Nephron (organoid): ENCODE data around the gene UPF3A.

ENCODE experiments used
- H3K27ac Mint-ChIP-seq, 3 experiments: 2 replicates each; pipeline ENCODE4 v1.8.0; 2020; ENCODE audit warnings: mixed read lengths in 3 of 3, mild to moderate bottlenecking in 2 of 3, moderate library complexity in 1 of 3
- H3K27me3 Mint-ChIP-seq: 2 replicates; pipeline ENCODE4 v1.8.0; 2021; ENCODE audit warnings: low read depth, mild to moderate bottlenecking, moderate library complexity, mixed read lengths
- H3K36me3 Mint-ChIP-seq: 2 replicates; pipeline ENCODE4 v1.8.0; 2020; ENCODE audit warnings: low read depth, mixed read lengths
- H3K4me1 Mint-ChIP-seq: 2 replicates; pipeline ENCODE4 v1.8.0; 2020; ENCODE audit warnings: mixed read lengths
- H3K4me3 Mint-ChIP-seq, 3 experiments: 2 replicates each; pipeline ENCODE4 v1.8.0; 2020; ENCODE audit warnings: mild to moderate bottlenecking in 3 of 3, mixed read lengths in 3 of 3, moderate library complexity in 2 of 3
- H3K9me3 Mint-ChIP-seq: 2 replicates; pipeline ENCODE4 v1.8.0; 2020; ENCODE audit warnings: mixed read lengths
- CTCF ChIP-seq, 3 experiments: fragments of 200-600 bp; sonication (generic); IDR thresholded peaks; one replicate each; pipeline ENCODE4 v1.5.0; 2021; ENCODE audit warnings: antibody characterized with exemption in 3 of 3; ENCODE audit not compliant: unreplicated experiment in 3 of 3

UPF3A gene

GRCh38 chr13:114236227-114236626 is 45.2 kb upstream of the UPF3A start:
- peak overlapping the region; percentile 89 to 98 (median 90) for H3K4me3 Mint-ChIP-seq
- H3K27ac Mint-ChIP-seq, result peak overlapping the region; percentile 86 to 90 (median 88)
- H3K4me1 Mint-ChIP-seq, result peaks cover 20% of the 10 kb centered on the region
- no peak for TF ChIP-seq CTCF (IDR thresholded peaks at IDR 0.05; ENCODE audit: unreplicated experiment in 3 of 3)
- peaks cover 28% of the 10 kb centered on the region for H3K36me3 Mint-ChIP-seq
- no peaks in the 10 kb centered on the region for H3K9me3 Mint-ChIP-seq
- peaks cover 16% of the 10 kb centered on the region for H3K27me3 Mint-ChIP-seq

GRCh38 chr13:114237415-114238112 is 43.8 kb upstream of the UPF3A start:
- peaks cover 38% of the 10 kb centered on the region for H3K36me3 Mint-ChIP-seq
- peak overlapping the region; percentile 64 to 74 (median 71) for H3K4me3 Mint-ChIP-seq
- peaks cover 4% of the 10 kb centered on the region for H3K27me3 Mint-ChIP-seq
- H3K9me3 Mint-ChIP-seq, result no peaks in the 10 kb centered on the region
- peaks cover 20% of the 10 kb centered on the region for H3K4me1 Mint-ChIP-seq
- peak overlapping the region in 1 of 3 experiments; percentile 29 for H3K27ac Mint-ChIP-seq
- no peak for TF ChIP-seq CTCF (IDR thresholded peaks at IDR 0.05; ENCODE audit: unreplicated experiment in 3 of 3)

- Mint-ChIP-seq H3K27ac (no peak overlapping the region), H3K4me3 (no peak overlapping the region), H3K9me3 (no peaks in the 10 kb centered on the region)
Measured at GRCh38 chr13:114241918-114242317, 39.5 kb upstream of the UPF3A start.

GRCh38 chr13:114243971-114244370 is 37.4 kb upstream of the UPF3A start:
- H3K4me3 Mint-ChIP-seq, result no peak overlapping the region
- no peaks in the 10 kb centered on the region for H3K27me3 Mint-ChIP-seq
- no peaks in the 10 kb centered on the region for H3K9me3 Mint-ChIP-seq
- peaks cover 84% of the 10 kb centered on the region for H3K36me3 Mint-ChIP-seq
- H3K27ac Mint-ChIP-seq, result no peak overlapping the region
- no peaks in the 10 kb centered on the region for H3K4me1 Mint-ChIP-seq
- TF ChIP-seq CTCF (IDR thresholded peaks at IDR 0.05; ENCODE audit: unreplicated experiment in 3 of 3), result no peak

More at GRCh38 chr13:114241918-114242317, 39.5 kb upstream of the UPF3A start:
- Mint-ChIP-seq H3K27me3 (no peaks in the 10 kb centered on the region), H3K4me1 (peaks cover 6% of the 10 kb centered on the region), H3K36me3 (peaks cover 78% of the 10 kb centered on the region)
- no peak for TF ChIP-seq CTCF (IDR thresholded peaks at IDR 0.05; ENCODE audit: unreplicated experiment in 3 of 3)

GRCh38 chr13:114244637-114245036 is 36.8 kb upstream of the UPF3A start:
- H3K27me3 Mint-ChIP-seq, result no peaks in the 10 kb centered on the region
- H3K4me3 Mint-ChIP-seq, result no peak overlapping the region
- H3K36me3 Mint-ChIP-seq, result peaks cover 80% of the 10 kb centered on the region
- no peaks in the 10 kb centered on the region for H3K4me1 Mint-ChIP-seq
- H3K27ac Mint-ChIP-seq, result no peak overlapping the region
- TF ChIP-seq CTCF (IDR thresholded peaks at IDR 0.05; ENCODE audit: unreplicated experiment in 3 of 3), result no peak
- H3K9me3 Mint-ChIP-seq, result no peaks in the 10 kb centered on the region

GRCh38 chr13:114248011-114248410 is 33.4 kb upstream of the UPF3A start:
- Mint-ChIP-seq H3K9me3 (no peaks in the 10 kb centered on the region), H3K27me3 (no peaks in the 10 kb centered on the region), H3K4me1 (no peaks in the 10 kb centered on the region), H3K36me3 (peaks cover 81% of the 10 kb centered on the region), H3K4me3 (no peak overlapping the region), H3K27ac (no peak overlapping the region)
- TF ChIP-seq CTCF (IDR thresholded peaks at IDR 0.05; ENCODE audit: unreplicated experiment in 3 of 3), result no peak
